GM19238 (cell line): ENCODE results near the gene CRADD.
"Not testable (repeated sequence)": the region's sequence is repeated elsewhere in the genome, so short reads cannot be mapped to it uniquely, and the experiment has no call there.

Experiments used
- DNase-seq: peaks from one replicate; pipeline ENCODE4 v3.0.0; 2011; ENCODE audit warnings: low spot score; ENCODE audit not compliant: insufficient read length

Gene CRADD

GRCh38 chr12:93782853-93783252 lies 105.7 kb downstream of the CRADD start:
- no peak for DNase-seq

- DNase-seq: no peak
These were observed 106.7 kb downstream of the CRADD start for GRCh38 chr12:93783832-93784231.

GRCh38 chr12:93784339-93785086 lies 107.3 kb downstream of the CRADD start:
- DNase-seq: no peak

DNA sequence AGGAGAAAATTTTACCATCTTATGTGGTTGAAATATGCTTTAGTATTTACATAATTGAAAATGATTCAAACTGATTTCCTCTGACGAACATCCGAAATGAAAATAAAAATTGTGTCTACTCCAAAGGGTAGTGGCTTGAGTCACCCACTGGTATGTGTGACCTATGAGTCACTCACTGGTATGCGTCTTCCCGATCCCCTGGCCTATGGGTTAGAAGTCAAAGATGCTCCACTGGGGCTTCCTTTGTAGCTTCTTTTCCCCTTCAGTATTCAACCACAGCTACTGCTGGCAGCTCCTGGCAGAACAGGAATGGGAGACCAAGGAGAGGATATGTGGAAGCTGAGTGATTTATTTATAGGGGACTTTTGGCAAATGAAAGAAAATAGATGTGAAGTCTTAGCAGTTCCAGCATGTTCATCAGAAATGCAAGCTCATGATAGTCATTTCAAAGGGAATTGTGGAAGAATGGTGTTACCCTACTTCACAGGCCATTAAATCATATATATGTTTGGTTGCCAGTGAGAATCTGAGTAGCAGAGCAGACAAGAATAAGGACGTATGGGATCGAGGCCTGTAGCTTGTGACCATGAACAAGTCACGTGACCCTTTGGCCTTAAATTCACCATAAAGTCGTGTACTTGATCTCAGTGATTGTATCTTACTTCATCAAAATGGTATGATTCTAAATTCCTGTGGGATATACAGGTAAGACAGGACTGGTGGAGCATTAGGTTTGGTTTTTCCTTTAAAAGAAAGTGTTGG lies 108.3 kb downstream of the CRADD start:
- no peak for DNase-seq

DNA sequence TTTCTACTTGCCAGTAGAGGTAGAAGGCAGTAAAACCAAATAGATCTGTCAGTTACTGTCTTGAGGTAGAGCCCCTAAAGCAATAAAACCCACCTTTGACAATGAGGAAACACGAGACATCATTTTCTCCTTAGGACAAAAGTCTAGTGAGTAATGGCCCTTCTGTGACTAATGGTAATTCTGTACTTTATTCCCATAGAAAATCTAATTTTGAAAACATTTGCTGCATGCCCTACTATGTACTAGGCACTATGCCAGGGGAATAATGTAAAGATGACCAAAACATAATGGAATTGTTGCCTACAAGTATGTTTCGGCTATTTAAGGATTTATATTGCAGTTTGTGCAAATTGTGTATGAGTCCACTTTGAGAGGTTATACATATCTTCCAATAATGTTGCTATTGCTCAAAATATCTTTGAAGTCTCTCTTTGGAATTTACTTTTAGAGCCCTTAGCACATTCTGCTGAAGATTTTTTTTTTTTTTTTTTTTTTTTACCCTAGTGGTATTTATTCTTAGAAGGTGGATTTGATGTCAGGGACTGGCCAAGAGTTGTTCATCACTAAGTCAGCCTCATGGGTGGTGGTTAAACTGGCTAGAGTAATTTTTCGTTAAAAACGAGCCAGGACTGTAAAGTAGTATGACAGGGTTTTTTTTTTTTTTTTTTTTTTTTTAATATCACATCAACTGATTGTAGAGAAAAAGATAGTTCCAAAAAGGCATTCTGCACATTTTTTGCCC lies 109.7 kb downstream of the CRADD start:
- no peak for DNase-seq

- no peak for DNase-seq
These were observed 111.7 kb downstream of the CRADD start for GRCh38 chr12:93788853-93789252.

DNA sequence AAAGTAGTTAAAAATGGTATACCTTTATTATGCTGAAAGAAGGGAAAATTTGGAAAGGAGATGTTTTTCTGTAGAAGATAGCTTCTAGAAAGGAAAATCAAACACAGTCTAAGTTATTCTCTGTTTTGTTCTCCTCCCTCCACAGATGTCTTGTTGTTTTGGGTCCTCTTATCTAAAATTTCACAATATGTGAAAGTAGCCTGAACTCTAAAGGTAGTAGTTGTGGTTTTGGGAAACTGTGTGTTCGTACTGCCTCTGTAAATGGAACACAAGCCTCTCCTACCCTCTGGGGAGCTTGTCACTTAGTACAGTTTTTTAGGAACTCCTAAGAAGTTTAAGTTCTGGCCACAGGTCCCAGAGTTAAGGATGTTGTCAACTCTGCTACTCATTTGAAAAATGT lies 112.6 kb downstream of the CRADD start:
- no peak for DNase-seq

- no peak for DNase-seq
These were observed 113.4 kb downstream of the CRADD start for GRCh38 chr12:93790472-93791152.

GRCh38 chr12:93793007-93793406 lies 115.8 kb downstream of the CRADD start:
- no peak for DNase-seq

DNA sequence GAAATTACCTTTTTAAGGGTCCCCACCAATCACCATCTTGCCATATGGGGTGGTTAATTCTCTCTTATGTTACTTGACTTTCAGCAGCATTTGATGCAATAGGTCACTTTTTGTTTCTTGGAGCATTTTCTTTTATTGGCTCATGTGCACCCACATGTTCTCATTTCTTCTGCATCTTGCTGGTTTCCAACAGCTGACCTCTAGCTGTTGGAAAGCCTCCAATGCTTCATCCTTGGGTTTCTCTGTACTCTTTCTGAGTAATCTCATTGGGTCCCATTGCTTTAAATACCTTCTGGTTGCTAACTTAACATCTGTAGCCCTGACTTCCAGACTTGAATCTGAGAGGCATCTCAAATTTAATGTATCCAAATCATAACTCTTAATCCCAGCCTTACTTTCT lies 116.8 kb downstream of the CRADD start:
- DNase-seq: no peak

DNA sequence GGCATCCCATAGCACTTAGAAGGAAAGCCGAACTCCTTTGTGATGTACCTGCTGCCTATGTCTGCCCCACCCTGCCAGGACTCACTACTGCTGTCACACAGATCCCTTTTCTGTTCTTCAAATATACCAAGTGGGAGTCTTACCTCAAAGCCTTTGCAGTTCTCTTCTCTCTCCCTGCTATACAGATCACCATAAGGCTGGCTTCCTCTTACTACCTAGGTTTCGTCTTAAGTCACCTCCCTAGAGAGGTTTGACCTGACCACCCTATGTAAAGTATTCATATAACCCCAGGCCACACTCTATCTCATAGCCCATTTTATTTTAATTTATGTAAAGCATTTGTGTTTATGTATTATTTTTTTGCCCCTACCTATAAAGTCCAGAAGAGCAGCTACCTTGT lies 117.6 kb downstream of the CRADD start:
- no peak for DNase-seq

GRCh38 chr12:93795352-93795751 lies 118.2 kb downstream of the CRADD start:
- no peak for DNase-seq

GRCh38 chr12:93796729-93797128 lies 119.6 kb downstream of the CRADD start:
- DNase-seq: no peak

GRCh38 chr12:93798279-93799151 lies 121.3 kb downstream of the CRADD start:
- no peak for DNase-seq

DNA sequence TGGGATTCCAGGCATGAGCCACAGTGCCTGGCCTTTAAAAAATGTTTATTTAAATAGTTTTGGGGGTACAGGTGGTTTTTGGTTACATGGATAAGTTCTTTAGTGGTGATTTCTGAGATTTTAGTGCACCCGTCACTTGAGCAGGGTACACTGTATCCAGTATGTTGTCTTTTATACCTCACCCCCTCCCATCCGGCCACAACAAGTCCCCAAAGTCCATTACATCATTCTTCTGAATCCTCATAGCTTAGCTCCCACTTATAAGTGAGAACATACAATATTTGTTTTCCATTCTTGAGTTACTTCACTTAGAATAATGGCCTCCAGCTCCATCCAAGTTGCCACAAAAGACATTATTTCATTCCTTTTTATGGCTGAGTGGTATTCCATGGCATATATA lies 124.5 kb downstream of the CRADD start:
- not testable (repeated sequence) for DNase-seq

DNA sequence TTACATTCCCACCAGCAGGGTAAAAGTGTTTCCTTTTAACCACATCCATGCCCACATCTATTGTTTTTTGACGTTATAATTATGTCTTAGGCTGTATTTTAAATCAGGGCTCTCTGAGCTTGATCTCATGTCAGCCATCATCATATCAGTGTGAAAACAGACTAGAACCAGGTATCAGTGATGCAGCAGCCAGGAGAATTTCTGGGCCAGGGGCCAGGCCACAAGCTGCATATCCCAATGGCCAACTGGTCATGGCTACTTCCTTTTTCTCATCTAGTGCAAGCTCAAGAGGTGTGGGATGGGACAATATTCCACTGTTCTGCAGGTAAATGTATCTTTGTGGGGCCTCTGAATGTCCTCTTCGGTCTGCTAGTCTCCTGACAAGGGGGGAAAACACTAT lies 125.1 kb downstream of the CRADD start:
- no peak for DNase-seq

- DNase-seq: no peak
These were observed 125.7 kb downstream of the CRADD start for GRCh38 chr12:93802698-93803423.

DNA sequence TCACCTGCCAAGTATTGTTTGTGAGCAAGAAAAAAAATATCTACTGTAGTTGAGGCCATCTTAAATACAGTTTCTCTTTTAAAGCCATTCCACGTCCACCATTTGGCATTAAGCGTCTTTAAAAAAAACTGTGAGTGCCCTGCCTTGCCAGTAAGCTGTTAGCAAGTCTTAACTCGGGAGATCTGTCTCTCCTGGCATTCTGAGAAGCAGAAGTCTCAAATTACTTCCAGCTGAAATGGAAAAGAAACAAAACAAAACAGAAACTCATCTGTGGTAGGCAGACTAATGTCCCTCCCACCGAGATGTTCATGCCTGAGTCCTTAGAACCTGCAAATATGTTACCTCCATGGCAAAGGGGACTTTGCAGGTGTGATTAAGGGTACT lies 126.2 kb downstream of the CRADD start:
- no peak for DNase-seq

- DNase-seq: no peak
These were observed 127.4 kb downstream of the CRADD start for GRCh38 chr12:93804392-93805179.
